AG09309 (cell line): ENCODE results near the gene JUNB.
A peak's percentile ranks its signal among the peaks of the same experiment; 100 is the strongest.
"Not testable (repeated sequence)": the region's sequence is repeated elsewhere in the genome, so short reads cannot be mapped to it uniquely, and the experiment has no call there.

ENCODE experiments used
- DNase-seq: peaks from one replicate; pipeline ENCODE4 v3.0.0-alpha.2; 2010; ENCODE audit warnings: low read depth
- H3K4me3 ChIP-seq: 2 replicates; pipeline ENCODE4 v1.5.1; 2011; ENCODE audit warnings: mild to moderate bottlenecking, low read depth, low read length, moderate library complexity; ENCODE audit not compliant: control insufficient read depth
- TF ChIP-seq, protein P1 (sequence below): IDR thresholded peaks from 2 replicates; pipeline ENCODE4 v1.5.1; 2011; ENCODE audit warnings: mild to moderate bottlenecking, low read depth, low read length, inconsistent platforms; ENCODE audit not compliant: insufficient read depth, control insufficient read depth; ENCODE audit errors: missing control alignments

Gene JUNB

DNA sequence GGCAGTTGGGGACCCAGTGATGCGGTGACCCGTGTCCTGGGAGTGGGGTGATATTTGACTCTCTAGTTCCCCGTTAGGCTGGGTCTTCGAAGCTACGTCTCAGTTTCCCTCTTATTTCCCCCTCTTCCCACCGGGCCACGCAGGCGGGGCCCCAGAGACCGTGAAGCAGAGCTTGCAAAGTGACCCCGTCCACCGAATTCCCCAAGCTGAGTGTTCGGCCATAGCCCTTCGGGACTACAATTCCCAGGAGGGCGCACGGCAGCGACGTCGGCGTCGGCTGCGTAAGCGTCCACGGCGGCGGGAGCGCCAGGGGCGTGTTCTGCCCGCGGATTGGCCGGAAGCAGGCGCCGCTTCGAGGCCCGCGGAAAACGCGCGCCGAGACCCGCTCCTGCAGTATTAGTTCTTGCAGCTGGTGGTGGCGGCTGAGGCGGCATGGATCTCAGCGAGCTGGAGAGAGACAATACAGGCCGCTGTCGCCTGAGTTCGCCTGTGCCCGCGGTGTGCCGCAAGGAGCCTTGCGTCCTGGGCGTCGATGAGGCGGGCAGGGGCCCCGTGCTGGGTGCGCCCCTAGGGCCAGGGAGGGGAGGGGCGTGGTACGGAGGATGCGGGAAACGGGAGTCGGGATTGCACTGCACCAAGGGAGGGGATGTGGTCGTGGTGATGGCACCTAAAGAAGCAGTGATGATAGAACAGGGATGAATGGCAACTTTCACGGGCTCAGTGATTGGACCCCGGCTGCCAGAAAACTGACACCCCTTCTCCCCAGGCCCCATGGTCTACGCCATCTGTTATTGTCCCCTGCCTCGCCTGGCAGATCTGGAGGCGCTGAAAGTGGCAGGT, 15.2 kb downstream of the JUNB start, which contains the start of gene RNASEH2A:
RNASEH2A (plus strand) TSS at position 343 of the 840 bp plus-strand sequence; CDS start at position 433, 90 bp downstream.
- DNase-seq = peak; percentile 49
- TF ChIP-seq, protein P1, sequence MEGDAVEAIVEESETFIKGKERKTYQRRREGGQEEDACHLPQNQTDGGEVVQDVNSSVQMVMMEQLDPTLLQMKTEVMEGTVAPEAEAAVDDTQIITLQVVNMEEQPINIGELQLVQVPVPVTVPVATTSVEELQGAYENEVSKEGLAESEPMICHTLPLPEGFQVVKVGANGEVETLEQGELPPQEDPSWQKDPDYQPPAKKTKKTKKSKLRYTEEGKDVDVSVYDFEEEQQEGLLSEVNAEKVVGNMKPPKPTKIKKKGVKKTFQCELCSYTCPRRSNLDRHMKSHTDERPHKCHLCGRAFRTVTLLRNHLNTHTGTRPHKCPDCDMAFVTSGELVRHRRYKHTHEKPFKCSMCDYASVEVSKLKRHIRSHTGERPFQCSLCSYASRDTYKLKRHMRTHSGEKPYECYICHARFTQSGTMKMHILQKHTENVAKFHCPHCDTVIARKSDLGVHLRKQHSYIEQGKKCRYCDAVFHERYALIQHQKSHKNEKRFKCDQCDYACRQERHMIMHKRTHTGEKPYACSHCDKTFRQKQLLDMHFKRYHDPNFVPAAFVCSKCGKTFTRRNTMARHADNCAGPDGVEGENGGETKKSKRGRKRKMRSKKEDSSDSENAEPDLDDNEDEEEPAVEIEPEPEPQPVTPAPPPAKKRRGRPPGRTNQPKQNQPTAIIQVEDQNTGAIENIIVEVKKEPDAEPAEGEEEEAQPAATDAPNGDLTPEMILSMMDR = no peak
- H3K4me3 ChIP-seq = peak within 1 kb of the TSS; percentile 95

- no peak overlapping the region for H3K4me3 ChIP-seq
- DNase-seq = no peak
- TF ChIP-seq, protein P1 = no peak
These were observed 23.8 kb downstream of the JUNB start for GRCh38 chr19:12815088-12815487.

DNA sequence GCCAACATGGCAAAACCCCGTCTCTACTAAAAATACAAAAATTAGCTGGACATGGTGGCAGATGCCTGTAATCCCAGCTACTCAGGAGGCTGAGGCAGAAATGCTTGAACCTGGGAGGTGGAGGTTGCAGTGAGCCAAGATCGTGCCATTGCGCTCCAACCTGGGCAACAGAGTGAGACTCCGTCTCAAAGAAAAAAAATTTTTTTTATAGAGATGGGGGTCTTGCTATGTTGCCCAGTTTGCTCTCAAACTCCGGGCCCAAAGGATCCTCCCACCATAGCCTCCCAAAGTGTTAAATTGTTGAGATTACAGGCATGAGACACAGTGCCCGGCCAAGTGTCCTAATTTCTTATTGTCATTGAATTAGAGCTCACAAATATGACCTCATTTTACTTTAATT, 25.9 kb downstream of the JUNB start:
- DNase-seq, H3K4me3 ChIP-seq: not testable (repeated sequence)

GRCh38 chr19:12817810-12818209, 26.5 kb downstream of the JUNB start:
- H3K4me3 ChIP-seq, DNase-seq: not testable (repeated sequence)

- TF ChIP-seq, protein P1 = no peak
- H3K4me3 ChIP-seq = no peak overlapping the region
- DNase-seq = no peak
These were observed 30.5 kb downstream of the JUNB start for GRCh38 chr19:12821761-12822160.

DNA sequence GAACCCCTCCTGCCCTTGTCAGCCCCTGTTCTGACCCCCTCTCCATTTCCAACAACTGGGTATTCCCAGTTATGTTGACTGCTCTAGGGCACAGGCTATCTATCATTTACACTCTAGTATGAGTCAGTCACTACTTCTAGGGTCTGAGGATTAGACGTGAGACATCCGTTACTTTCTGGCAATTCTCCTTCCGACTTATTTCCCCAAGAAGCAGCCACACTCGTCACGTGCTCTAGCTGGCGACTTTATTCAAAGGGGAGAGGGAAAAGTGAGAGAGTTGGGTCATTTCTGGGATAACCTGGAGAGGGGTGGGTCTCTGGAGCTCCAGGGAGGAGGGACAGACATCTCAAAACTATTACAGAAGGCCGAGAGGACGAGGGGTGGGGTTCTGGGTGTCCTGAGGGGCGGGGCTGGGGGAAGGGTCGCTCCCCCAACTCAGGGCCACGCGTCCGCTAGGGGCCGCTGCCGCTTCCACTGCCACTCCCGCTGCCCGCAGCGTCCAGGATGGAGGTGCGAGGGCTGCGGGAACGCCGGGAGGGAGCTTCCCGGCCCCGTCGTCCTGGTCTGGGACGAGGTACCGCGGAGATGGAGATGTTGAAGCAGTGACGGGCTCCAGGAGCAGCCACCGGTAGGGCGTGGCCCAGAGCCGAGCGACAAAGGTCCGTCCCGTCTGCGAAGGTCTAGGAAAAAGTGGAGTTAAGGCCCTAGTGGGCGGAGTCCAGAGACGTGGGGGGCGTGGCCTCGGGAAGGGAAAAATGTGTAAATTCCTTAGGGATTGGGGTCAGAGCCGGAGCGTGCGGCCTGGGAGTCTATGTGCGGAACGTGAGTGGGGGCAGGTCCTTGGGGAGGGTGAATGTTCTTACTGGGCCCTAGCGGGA, 34.2 kb downstream of the JUNB start:
- DNase-seq = no peak
- H3K4me3 ChIP-seq = no peak overlapping the region
- TF ChIP-seq, protein P1 = peak; percentile 31

DNA sequence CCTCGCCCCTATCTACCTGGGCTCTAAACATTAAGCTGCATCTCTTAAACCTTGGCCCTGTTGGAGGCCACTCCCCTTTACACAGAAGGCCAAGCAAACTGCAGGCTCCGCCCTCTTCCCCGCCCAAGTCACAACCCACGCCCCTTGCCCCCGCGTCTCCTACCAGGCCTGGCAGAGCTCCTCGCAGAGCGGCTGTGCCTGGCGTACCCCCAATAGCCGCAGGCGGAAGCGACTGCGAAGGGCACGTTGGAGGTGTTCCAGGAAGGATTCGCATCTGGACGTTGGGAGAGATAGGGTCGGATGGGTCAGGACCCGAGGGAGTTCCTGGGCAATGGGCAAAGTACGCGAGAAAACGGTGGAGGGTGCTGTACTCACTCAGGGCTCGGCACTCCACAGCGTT, 37.2 kb downstream of the JUNB start:
- TF ChIP-seq, protein P1 = no peak
- DNase-seq = no peak
- H3K4me3 ChIP-seq = no peak overlapping the region

GRCh38 chr19:12833418-12833737, 42.1 kb downstream of the JUNB start:
- no peak overlapping the region for H3K4me3 ChIP-seq
- DNase-seq = no peak
- TF ChIP-seq, protein P1 = no peak
